SK-MEL-5 (cell line): Measurements from ENCODE around the gene ENTPD1. TPM values are rescaled to one million over a fixed set of nuclear protein-coding genes. Genes with fewer than 3 reads are reported as not detected.
"Not testable (repeated sequence)": the region's sequence is repeated elsewhere in the genome, so short reads cannot be mapped to it uniquely, and the experiment has no call there.

Experiments
- DNase-seq: peaks from one replicate; pipeline ENCODE4 v3.0.0-alpha.2; 2016; ENCODE audit warnings: low read depth, low spot score
- in situ Hi-C: cut with HindIII; loops from 2 replicates; pipeline ENCODE4 v1.10.0; 2016; ENCODE audit warnings: low sequenced_read_pairs, high pct_unique_total_duplicates, low pct_unique_long_range_greater_than_20kb
- polyA plus RNA-seq, 2 experiments: library from polyadenylated mRNA; depleted of rRNA; stranded (reverse); fragments of >200 nt; gene quantifications; 2 replicates each; pipeline ENCODE4 v1.2.3, GENCODE V29; 2015
- total RNA-seq: library from RNA; depleted of rRNA; stranded (reverse); fragments of >200 nt; shearing (Covaris generic); gene quantifications from 2 replicates; pipeline ENCODE4 v1.2.3, GENCODE V29; 2014; rRNA removed

Gene ENTPD1
- total RNA-seq, result 20.2 TPM in 2 replicates
- 15.1 and 17.1 TPM in 2 replicates for polyA plus RNA-seq (2015; cell fraction: cytosol; rRNA removed)
- 17.1 and 20.3 TPM in 2 replicates for polyA plus RNA-seq (2015; cell fraction: nucleus; rRNA removed)

GRCh38 chr10:95756041-95756761, at the start of gene ENTPD1:
Gene ENTPD1 (plus strand): TSS chr10:95756163. CDS start chr10:95756240, 77 bp downstream.
- DNase-seq, result peak; percentile 21
- in situ Hi-C loops, result no loop called here

- DNase-seq, result no peak
- in situ Hi-C loops, result no loop called here
These were observed 49.4 kb upstream of the ENTPD1 start for GRCh38 chr10:95706573-95706972.

DNA sequence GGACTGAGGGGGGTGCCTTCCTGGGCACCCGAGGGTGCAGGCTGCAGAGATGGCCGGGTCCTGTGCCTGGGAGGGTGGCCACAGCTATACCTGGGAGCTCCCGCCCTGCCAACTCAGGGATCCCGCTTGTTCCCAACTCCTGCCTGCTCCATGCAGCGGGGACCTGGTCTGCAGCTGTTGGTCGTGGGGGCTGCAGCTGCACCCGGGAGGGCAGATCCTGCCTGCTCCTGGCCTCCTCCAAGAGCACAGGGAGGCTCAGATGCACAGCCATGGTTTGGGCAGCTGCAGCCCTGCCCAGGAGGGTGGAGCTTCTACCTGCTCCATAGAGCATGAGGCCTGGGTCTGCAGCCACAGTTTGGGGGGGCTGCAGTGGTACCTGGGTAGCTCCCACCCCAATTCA, 49.0 kb upstream of the ENTPD1 start:
- DNase-seq, result no peak
- in situ Hi-C loops, result no loop called here

- in situ Hi-C loops, result no loop called here
- DNase-seq, result no peak
These were observed 44.5 kb upstream of the ENTPD1 start for GRCh38 chr10:95711492-95711891.

GRCh38 chr10:95716466-95716865, 39.5 kb upstream of the ENTPD1 start:
- no peak for DNase-seq
- in situ Hi-C loops, result no loop called here

DNA sequence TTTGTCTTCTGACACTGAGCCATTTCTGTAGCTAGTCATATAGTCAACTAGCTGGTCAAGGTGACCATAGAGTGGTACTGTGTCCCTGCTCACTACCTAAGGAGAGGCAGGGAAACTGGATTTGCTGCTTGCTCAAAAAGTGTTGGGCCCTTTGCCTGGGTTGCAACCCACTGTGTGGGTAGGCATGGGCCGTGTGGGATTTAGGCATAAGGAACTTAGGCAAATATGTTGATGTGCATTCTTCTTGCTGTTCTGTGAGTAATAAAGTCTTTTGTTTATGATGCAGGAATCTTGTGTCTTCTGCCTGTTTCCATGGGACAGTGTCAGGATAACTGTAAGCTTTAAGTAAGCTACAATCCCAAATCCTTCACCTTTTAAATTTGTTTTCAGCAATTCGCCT, 39.1 kb upstream of the ENTPD1 start:
- in situ Hi-C loops, result no loop called here
- no peak for DNase-seq

GRCh38 chr10:95720745-95721144, 35.2 kb upstream of the ENTPD1 start:
- DNase-seq, in situ Hi-C loops: not testable (repeated sequence)

DNA sequence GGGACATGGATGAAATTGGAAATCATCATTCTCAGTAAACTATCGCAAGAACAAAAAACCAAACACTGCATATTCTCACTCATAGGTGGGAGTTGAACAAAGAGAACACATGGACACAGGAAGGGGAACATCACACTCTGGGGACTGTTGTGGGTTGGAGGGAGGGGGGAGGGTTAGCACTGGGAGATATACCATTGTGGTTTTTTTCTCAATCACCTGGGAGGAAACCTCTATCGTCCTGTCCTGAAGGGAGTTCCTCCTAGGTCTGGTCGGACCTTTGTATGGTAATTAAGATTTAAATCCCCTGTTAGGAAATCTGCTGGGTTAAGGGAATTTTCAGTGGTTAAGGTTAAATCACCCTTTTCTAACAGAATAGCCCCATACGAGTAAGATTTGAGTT, 33.5 kb upstream of the ENTPD1 start:
- in situ Hi-C loops, DNase-seq: not testable (repeated sequence)

GRCh38 chr10:95728526-95728925, 27.4 kb upstream of the ENTPD1 start:
- no peak for DNase-seq
- in situ Hi-C loops, result no loop called here

DNA sequence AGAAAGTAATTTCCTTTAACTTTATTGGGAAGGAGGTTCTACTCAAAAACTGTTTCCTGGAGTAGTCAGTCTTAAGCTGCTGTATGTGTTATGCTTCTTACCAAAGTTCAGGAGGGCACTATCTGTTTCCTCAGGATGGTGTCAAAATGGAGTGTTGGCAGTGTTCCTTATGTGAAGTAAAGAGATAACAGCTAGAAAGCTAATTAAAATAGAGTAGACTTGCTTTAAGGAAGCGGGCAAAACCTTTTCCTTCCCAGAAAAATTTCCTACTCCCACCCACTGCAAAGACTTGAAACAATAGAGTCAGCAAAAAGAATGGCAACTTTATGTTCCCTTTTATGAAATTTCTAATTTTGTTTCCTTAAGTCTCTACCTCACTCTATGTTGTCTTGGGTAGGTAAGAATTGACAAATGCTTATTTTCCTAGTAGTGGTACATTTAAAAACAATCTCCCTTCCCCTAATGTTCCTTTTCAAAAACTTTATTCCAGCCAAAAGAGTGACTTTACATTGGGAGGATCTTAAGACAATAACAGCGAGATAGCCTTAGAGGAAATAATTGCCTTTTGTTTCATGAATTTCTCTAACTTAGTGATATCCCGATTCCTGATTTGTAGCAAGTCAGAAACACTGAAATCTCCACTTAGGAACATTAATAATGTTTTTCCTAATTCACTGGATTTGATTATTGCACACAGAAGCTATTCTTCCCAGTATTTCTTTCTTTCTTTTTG, 26.5 kb upstream of the ENTPD1 start:
- in situ Hi-C loops, result no loop called here
- DNase-seq, result no peak

DNA sequence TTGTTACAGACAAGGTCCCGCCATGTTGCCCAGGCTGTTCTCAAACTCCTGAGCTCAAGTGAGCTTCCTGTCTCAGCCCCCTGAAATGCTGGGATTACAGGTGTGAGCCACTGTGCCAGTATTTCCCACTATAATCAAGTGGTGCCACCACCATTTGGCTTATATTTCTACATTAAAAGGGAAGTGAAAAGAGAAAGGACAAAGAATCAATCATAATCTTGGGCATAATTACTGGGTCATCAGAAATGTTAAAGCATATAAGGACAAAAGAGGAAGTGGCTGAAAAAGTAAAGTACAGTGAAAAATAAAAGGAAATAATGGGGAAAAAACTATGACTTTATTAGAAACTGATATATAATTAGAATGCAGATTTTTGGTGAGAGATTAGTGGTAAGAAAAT, 25.7 kb upstream of the ENTPD1 start:
- DNase-seq, result no peak
- in situ Hi-C loops, result no loop called here

DNA sequence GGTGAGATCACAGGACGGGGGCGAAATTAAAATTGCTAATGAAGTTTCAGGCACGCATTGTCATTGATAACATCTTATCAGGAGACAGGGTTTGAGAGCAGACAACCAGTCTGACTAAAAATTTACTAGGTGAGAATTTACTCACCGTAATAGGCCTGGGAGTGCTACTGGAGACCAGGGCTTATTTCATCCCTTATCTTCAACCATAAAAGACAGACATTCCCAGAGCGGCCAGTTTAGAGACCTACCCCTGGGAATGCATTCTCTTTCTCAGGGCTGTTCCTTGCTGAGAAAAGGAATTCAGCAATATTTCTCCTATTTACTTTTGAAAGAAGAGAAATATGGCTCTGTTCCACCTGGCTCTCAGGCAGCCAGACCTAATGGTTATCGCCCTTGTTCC, 23.1 kb upstream of the ENTPD1 start:
- in situ Hi-C loops, DNase-seq: not testable (repeated sequence)

DNA sequence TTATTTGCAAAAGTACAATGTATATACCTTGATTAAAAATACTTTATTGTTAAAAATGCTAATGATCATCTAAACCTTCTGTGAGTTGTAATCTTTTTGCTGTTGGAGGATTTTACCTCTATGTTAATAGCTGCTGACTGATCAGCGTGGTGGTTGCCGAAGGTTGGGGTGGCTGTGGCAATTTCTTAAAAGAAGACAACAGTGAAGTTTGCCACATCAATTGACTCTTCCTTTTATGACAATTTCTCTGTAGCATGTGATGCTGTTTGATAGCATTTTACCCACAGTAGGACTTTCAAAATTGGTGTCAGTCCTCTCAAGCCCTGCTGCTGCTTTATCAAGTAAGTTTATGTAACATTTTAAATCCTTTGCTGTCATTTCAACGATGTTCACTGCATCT, 16.9 kb upstream of the ENTPD1 start:
- DNase-seq, result no peak
- in situ Hi-C loops, result no loop called here

GRCh38 chr10:95741807-95742467, 14.0 kb upstream of the ENTPD1 start:
- in situ Hi-C loops, result no loop called here
- DNase-seq, result no peak

DNA sequence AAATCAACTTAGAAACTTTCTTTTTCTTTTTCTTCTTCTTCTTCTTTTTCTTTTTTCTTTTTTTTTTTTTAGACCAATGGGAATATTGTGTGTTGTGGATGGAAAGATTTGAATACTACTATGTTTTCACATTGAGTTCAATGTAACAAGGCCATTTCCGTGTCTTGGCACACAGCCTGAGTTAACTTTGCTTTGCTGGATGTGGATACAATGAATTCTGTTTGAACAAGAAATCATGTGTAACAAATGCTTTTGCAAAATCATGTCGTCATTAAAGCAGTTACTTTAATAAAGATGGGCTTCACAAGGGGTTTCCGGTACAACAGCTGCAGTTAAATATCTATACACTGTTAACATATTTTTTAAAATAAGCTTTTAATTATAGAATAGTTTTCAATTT, 13.5 kb upstream of the ENTPD1 start:
- DNase-seq, result no peak
- in situ Hi-C loops, result no loop called here

DNA sequence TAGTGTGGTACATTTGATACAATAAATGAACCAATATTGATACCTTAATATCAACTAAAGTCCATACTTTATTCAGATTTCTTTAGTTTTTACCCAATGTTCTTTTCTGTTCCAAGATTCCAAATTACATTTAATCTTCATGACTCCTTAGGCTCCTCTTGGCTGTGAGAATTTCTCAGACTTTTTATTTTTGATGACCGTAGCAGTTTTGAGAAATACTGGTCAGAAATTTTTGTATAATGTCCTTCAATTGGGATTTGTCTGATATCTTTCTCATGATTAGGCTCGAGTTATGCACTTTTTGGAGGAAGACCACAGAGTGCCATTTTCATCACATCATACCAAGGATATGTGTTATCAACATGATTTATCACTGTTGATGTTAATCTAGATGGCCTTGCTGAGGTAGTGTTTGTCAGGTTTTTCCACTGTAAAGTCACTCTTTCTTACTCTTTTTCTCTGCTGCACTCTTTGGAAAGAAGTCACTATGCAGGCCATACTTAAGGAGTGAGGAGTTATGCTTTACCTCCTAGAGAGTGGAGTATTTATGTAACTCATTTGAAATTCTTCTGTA, 12.9 kb upstream of the ENTPD1 start:
- no peak for DNase-seq
- in situ Hi-C loops, result no loop called here

DNA sequence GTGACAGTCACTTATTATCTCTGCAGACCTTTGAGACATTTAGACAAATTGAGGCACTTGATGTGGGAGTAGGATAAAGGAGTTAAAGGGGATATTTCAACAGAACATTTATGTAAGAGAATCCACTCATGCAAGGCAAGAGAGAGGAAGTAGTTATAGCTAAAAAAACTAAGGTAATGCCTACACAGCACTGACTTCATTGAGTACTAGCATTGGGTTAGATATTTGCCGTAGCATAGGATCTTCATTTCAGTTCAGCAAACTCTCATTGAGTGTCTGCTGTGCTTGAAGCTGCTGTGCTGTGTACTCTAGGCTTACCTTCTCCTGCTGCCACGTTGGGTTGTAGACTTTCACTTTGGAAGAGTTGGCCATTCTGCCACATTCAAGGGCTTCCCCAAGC, 10.5 kb upstream of the ENTPD1 start:
- in situ Hi-C loops, result no loop called here
- no peak for DNase-seq

- no peak for DNase-seq
- in situ Hi-C loops, result no loop called here
These were observed 7.6 kb upstream of the ENTPD1 start for GRCh38 chr10:95748349-95748748.
